HG02798 (cell line): ENCODE data around the gene USP51.
"Not testable (repeated sequence)": the region's sequence is repeated elsewhere in the genome, so short reads cannot be mapped to it uniquely, and the experiment has no call there.

Experiments used
- ATAC-seq: cut with Tn5 transposase; IDR thresholded peaks from one replicate; pipeline ENCODE4 v1.9.1; 2021; ENCODE audit warnings: mild to moderate bottlenecking; ENCODE audit not compliant: unreplicated experiment, poor library complexity

USP51 gene

GRCh38 chrX:55465791-55466190, 23.9 kb downstream of the USP51 start:
- ATAC-seq: not testable (repeated sequence)

GRCh38 chrX:55465108-55465507, 24.5 kb downstream of the USP51 start:
- ATAC-seq: not testable (repeated sequence)

DNA sequence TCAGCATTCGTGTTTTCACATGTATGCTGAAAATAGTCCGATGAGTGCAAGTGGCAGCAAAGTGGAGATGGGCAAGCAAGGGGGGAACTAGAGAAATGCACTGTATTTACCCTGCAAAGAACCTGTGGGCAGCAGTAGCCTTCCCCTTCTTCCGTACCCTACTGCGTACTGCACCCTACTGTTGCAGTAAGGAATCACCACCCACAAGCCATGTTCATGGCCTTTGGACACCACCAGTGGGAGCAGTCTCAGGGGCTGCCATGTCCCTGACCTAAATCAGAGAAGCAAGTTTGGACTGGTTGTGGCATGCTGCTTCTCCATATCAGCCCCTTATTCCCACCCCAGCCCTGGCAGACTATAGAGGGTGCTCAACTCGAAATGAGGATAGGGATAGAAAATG, 25.6 kb downstream of the USP51 start:
- ATAC-seq: not testable (repeated sequence)

- not testable (repeated sequence) for ATAC-seq
These were observed 29.7 kb downstream of the USP51 start for GRCh38 chrX:55459926-55460325.

DNA sequence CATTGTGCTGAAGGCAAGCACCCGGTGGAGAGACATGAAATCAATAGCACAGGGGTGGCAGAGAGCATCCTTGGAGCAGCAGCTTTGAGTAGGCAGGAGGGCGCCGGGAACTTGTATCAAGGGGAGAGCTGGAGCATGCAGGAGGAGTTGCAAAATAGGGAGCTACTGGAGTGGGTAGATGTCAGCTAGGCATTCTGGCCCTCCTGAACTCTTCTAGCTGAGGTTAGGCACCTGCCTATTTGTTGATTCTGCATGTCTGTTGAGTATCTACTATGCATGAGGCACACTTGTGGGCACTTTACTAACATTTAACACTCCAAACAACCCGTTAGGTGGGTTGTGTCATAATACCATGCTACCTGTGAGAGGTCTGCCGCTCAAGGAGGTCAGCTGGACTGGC, 30.2 kb downstream of the USP51 start:
- not testable (repeated sequence) for ATAC-seq

DNA sequence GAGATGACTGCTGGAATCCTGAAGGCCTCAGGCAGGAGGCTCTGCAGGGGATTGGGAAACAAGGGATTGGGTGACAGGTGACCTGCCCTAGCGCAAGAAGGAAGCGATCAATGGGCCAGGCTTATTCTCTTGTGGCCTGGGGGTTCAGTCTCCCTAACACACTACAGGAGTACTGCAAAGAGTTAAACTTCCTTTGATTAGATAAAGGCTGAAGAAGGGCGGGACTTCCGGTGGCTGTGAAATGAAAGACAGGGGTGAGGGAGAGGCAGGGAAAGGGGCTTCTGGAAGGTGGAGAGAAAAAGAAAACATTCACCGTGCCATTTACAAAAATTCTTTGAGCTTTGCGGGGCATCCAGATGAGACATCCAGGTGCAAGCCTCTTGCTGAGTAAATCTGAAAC, 33.9 kb downstream of the USP51 start:
- ATAC-seq: not testable (repeated sequence)

- ATAC-seq: peak; percentile 10
These were observed 36.9 kb downstream of the USP51 start for GRCh38 chrX:55452833-55453124.

DNA sequence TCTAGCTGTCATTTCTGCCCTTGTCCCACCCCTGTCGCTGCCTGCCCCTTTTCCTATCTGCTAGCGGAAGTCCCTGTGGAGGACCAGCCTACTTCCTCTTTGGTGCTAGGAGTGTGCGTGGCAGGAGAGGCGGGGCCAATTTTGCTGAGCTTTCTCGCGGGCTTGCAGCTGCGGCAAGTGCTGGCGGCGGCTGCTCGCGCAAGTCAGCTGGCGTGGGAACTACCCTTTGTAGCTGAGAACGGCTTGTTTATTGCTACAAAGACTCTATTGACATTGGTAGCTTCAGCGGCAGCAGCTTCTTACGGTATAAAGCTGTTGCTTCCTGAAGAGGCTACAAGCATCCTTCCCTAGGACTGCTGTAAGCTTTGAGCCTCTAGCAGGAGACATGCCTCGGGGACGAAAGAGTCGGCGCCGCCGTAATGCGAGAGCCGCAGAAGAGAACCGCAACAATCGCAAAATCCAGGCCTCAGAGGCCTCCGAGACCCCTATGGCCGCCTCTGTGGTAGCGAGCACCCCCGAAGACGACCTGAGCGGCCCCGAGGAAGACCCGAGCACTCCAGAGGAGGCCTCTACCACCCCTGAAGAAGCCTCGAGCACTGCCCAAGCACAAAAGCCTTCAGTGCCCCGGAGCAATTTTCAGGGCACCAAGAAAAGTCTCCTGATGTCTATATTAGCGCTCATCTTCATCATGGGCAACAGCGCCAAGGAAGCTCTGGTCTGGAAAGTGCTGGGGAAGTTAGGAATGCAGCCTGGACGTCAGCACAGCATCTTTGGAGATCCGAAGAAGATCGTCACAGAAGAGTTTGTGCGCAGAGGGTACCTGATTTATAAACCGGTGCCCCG, 37.4 kb downstream of the USP51 start, which contains the start of gene MAGEH1:
Gene MAGEH1 (plus strand): TSS at position 138 of the 843 bp plus-strand sequence. CDS start 248 bp downstream, at position 386.
- peak; percentile 99 for ATAC-seq

- ATAC-seq: no peak
These were observed 38.0 kb downstream of the USP51 start for GRCh38 chrX:55451626-55451989.

DNA sequence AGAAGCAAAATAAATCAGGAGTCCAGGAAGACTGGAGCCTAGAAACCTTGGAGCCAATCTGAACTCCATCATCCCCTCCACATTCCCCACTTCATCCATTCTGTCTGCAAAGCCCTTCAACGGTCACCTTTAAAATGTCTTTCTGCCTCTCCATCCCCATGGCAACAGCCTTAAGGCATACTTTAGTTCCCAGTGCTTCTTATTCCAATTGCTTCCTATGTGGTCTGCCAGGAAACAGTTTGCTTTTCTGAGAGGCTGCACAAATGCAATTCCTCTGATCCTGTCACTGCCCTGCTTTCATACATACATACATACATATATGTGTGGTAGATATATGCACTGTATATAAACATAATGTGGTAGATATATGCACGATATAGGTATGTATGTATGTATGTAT, 38.5 kb downstream of the USP51 start:
- ATAC-seq: no peak

DNA sequence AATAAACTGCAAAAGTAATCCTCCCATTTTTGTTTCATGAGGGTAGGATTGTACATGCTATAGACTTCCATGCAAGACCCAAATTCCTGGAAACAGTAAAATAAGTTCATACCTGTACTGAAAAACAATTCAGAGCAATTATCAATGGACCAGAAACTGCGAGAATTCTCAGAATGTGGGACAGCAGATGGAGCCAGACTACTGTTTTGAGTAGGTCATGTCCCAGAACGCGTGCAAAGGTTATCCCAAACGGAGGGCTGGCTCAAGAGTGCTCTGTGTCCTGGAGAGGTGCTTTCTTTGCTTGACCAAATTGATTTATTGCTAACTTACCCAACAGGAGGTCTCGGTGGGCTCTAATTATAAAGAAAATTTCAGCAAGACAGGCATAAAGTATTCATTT, 39.4 kb downstream of the USP51 start:
- no peak for ATAC-seq

GRCh38 chrX:55443468-55443867, 46.2 kb downstream of the USP51 start:
- not testable (repeated sequence) for ATAC-seq
